GM21381 (cell line): ENCODE data around the gene BMP7.

ENCODE experiments used
- ATAC-seq: cut with Tn5 transposase; IDR thresholded peaks from one replicate; pipeline ENCODE4 v1.9.1; 2021; ENCODE audit warnings: mild to moderate bottlenecking, moderate library complexity; ENCODE audit not compliant: unreplicated experiment

Gene BMP7

GRCh38 chr20:57266291-57267157, at the start of gene BMP7:
Gene BMP7 (minus strand): TSS chr20:57266641. CDS start chr20:57266122, 519 bp downstream.
- ATAC-seq, result no peak

DNA sequence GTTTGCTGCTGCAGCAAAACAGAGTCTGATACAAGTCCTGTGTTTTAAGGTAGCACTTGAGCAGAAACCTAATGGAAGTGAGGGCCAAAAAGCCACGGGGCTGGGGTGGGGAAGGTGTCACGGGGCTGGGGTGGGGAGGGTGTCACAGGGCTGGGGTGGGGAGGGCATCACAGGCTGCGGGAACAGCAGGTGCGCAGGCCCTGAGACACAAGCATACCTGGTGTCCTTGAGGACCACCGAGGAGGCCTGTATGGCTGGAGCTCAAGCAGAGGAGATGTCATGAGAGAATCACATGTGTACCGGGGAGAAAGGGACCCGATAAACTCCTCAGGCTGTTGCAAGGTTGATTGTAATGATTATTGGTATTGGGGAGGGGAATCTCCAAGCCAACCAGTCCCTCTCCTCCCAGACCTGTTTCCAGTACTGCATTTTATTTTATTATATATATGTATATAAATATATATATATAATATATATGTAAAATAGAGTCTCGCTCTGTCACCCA, 49.6 kb upstream of the BMP7 start:
- ATAC-seq, result no peak

DNA sequence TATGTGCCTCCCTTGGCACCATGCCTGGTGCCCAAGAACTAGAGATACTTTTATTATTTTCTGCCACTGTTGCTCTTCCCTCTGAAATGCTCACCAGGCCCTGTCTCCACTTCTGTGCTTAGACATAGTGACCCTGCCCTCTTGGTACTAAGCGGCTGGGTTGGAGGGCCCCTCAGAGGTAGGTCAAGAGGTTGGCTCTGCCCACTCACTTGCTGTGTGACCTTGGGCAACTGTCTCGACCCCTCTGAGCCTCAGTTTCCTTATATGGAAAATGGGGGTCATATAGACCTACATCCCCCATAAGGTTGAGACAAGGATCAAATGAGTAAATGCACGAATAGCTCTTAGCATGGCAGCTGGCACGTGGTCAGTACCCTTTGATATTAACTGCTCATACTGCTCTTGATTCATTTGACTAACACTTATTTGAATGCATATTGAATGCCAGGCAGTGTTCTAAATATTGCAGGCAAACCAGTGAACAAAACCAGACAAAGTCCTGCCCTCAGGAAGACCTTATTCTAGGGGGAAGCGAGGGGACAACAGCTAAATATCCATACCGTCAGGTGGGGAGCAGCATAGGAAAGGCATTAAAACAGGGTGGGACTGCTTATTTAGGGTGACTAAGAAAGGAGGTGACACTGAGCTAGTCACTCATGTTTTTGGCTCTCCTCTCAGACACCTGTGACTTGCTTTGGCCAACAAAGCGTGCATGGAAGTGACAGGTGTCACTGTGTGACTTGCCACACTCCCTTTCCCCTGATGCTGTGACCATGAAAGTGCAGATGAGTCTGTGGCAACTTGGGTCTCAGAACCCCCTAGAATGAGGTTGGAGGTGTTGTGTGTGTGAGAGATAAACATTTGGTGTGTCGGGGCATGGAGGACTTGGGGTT, 48.9 kb upstream of the BMP7 start:
- no peak for ATAC-seq

DNA sequence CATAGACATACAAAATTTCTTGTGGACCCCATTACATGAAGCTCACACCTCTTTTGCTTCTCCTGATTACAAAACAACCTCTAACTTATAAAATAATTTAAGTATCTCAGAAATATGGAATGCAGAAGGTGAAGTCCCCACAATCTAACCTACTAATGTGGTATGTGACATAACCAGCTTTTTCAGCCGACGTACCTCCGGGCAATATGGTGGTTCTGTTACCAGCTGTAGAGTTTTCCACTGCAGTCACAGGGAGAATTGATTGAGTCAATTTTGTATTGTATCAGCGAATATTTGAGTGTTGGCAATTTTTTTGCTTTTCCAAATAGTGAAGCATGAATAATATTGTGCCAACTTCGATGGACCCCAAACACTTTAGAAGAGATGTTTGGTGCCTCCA, 47.5 kb upstream of the BMP7 start:
- no peak for ATAC-seq

- no peak for ATAC-seq
Measured at GRCh38 chr20:57313230-57313629, 46.8 kb upstream of the BMP7 start.

- ATAC-seq, result no peak
Measured at GRCh38 chr20:57312138-57312537, 45.7 kb upstream of the BMP7 start.

DNA sequence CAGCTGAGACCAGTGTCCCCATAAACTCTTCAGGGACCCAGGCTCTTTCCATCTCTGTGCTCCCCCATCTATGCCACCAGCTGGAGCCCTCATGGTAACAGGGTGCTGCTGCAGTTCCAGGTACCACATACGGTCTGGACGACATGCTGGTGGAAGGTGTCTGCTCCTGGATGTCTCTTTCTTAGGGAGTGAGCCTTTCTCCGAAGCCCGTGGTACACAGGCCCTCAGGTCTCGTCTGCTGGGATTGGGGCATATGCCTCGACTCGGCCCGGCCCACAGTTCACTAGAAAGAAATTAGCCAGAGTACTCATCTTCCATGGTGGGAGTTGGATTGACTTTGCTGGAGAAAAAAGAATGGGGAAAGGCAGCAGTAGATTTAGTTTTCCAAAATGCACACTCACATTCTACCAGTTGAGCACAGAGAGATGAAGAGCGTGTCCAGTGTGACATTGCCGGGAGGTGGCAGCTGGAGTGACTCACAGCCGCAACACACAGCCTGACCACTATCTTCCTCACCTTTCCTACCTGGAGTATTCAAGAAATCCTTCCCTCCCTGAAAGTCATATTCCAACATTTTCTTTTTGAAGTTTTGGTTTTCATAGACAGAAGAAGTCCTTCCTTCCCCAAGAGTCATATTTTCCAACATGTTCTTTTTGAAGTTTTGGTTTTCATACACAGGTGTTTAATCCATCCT, 44.5 kb upstream of the BMP7 start:
- no peak for ATAC-seq

DNA sequence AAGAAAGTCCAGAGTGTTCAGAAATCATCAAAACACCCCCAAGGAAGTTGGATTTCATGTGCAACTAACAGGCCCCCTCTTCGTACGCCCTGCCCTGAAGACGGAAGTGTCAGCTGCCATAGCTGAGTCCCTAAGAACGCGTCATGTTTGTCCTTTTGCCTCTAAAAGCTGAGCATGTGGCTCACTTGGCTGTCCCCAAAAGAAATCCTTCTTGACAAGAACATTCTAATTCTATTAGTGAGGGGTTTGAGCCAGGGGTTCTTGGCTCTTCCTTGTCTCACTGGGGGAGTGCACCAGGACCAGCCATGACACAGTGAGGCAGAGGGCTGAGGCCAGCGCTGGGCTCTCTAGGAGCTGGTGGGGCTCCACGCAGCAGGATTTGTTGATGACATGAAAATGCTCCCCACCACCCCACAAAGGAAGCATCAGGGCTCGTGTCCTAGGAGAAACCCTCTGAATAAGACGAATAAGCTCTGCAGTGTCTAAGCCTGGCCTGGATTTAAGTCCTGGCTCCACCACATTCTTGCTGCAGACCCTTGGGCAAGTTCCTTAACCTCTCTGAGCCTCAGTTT, 43.2 kb upstream of the BMP7 start:
- ATAC-seq, result no peak

DNA sequence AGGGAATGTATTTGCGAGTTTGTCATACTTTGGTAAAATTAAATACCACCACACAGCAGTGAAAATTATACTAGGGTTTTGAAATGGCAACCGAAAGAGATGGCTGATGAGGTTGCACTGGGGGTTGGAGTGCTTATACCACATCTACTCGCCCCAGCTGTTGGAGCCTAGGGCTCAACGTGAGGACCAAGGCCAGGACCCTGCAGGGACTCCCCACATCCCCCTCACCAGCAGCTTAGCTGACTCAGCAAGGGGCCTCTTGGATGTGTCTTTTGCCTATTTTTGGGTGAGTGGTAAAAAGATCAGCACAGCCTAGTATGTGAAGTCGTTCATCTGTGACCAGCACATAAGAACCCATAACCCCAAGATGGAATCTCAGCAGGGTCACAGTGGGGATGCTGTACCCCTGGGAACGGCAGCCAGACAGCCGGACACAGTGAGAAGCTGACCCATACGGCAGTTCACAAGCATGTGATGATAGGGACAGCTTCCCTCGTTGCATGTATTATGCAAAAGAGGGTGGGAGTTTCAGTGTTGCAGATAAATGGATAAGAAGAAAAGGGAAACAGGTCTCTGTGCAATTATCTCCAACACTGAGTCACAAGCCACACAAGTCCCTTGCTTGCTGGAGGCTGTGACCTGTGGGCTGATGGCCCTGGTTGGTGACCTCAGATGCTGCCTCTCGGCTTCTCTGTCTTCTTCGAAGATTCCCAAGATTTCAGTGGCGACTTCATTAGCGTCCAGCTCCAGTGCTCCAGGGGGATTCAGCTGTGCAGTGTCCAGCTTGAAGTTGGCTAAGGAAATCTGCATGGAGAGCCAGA, 42.2 kb upstream of the BMP7 start:
- no peak for ATAC-seq

GRCh38 chr20:57306747-57307146, 40.3 kb upstream of the BMP7 start:
- no peak for ATAC-seq

GRCh38 chr20:57301026-57301425, 34.6 kb upstream of the BMP7 start:
- no peak for ATAC-seq

- no peak for ATAC-seq
Measured at GRCh38 chr20:57298457-57298856, 32.0 kb upstream of the BMP7 start.

DNA sequence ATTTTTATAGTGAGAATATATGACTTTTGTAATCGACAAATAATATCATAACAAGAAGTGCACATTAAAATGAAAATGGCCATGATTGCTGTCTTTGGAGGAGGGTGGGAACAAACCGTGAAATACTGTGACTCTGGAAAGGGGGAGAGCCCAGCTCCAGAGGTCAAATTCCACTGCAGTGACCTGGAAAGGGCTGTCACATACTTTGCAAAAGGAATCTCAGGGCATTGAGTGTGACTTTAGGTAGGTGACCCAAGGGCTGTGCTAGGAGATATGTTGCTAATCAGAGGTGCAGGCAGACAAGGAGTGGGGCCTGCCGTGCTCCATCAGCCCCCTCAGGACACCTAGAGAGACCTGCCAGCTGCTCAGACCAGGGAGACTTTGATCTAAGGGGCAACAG, 28.1 kb upstream of the BMP7 start:
- no peak for ATAC-seq

GRCh38 chr20:57293995-57294394, 27.6 kb upstream of the BMP7 start:
- no peak for ATAC-seq

DNA sequence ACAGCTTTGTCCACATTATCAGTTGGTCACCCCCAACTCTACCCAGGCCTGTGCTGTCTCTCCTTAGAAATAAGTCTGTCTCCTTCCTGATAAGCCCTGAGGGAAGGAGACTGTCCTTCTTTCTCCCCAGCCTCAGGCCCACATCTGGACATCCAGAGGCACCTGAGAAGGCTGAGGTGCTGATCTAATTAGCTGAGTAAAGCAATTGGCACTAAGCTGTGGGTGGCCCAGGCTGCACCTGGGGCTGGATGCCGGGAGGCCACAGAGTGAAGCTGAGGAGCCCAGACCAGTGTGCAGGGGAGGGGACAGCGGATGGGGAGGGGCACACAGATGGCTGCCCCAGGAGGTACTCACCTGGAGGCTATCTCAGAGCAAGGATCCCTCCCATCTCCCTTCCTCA, 26.2 kb upstream of the BMP7 start:
- no peak for ATAC-seq

DNA sequence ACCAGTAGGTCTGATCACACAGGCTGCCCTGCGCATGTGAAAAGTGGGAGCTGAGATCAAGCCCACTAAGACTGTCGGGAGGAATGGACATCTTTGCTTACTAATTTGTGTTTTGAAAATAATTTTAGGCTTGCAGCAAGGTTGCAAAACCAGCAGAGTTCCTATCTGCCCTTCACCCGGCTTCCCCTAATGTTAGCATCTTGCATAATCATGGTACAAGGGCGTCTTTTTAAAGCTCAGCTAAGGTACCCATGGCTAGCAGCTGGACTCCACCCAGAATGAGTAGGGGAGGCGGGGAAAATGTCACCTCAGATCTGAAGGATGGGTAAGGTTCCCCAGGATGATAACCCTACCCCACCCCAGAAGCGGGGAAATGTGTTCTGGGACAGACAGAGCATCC, 25.3 kb upstream of the BMP7 start:
- no peak for ATAC-seq

- no peak for ATAC-seq
Measured at GRCh38 chr20:57291003-57291402, 24.6 kb upstream of the BMP7 start.

- ATAC-seq, result no peak
Measured at GRCh38 chr20:57290178-57290484, 23.7 kb upstream of the BMP7 start.

DNA sequence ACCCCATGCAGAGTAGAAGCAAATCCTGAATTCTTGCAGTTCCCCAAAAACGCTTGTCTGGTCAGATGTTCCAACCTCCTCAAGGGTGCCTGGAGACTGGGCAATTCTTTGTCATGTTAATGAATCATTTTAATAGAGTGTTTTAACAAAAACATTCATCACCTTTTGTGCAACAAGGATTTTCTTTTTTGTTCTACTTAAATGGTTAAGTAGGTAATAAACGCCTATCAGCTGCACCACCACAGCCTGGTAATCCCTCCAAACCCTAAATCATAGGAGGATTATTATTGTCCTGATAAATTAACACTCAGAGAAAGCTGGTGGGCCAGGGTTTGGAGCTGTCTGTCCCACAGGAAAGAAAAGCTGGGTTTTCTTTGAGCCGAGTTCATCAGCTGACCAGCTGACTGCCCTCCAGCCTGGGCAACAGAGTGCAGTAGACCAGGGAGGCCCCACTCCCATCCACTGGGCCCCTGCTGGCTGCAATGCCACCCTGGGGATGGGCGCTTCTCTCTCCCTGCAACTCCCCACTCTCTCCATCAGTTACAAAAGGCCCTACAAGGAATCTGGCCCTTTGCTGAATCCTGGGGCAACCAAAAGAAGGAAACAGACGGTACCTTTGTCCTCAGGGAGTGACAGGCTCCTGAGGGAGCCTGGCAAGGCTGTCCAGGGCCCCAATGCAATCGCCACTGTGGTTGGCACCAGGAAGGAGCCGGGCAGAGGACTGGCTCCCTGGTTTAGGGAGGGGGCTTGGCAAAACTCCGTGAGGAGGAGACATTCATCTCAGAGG, 23.1 kb upstream of the BMP7 start:
- no peak for ATAC-seq
